Measurements from ENCODE around the gene RTP2. TPM values are rescaled to one million over a fixed set of nuclear protein-coding genes. Genes with fewer than 3 reads are reported as not detected.

The RTP2 gene
- total and polyA plus RNA-seq, 2 donors (not counting 1 experiment from before 2014, with no cell fraction given) = not detected

GRCh38 chr3:187737368-187738070, 35.2 kb upstream of the RTP2 start:
- Histone ChIP-seq H3K27ac (ENCODE audit: low read length in 2 of 2) (peak overlapping the region in 1 of 2 donors; percentile 66), H3K9ac (ENCODE audit: low read length) (peak overlapping the region; percentile 86), H4K20me1 (ENCODE audit: control insufficient read depth, insufficient read depth, low read length, poor library complexity, severe bottlenecking) (peaks cover 36% of the 10 kb centered on the region), H3K4me2 (replicated peaks; ENCODE audit: low read depth, low read length, poor library complexity, severe bottlenecking) (peak overlapping the region; percentile 98), H3K79me2 (ENCODE audit: control insufficient read depth, insufficient read depth, low read length) (peaks cover 58% of the 10 kb centered on the region), H3K4me1 (ENCODE audit: control insufficient read depth in 2 of 2, insufficient read depth in 2 of 2, low read length in 2 of 2) (peaks cover 30 to 51% of the 10 kb centered on the region in 2 donors), H3K27me3 (replicated peaks in 1 of 4; ENCODE audit: control extremely low read depth in 1 of 4, control insufficient read depth in 3 of 4, insufficient read depth in 4 of 4, low read length in 3 of 4) (no peaks in the 10 kb centered on the region), H3K4me3 (ENCODE audit: control extremely low read depth in 1 of 5, extremely low read depth in 1 of 5, insufficient read depth in 1 of 5, low read depth in 2 of 5, low read length in 4 of 5) (peak overlapping the region; percentile 66 to 93 (median 84)), H3K36me3 (replicated peaks in 1 of 2; ENCODE audit: control extremely low read depth in 1 of 2, control insufficient read depth in 1 of 2, extremely low read depth in 1 of 2, insufficient read depth in 2 of 2, low read length in 1 of 2) (peaks cover 0 to 15% of the 10 kb centered on the region in 2 experiments), H2AFZ (ENCODE audit: insufficient read depth, low read depth, low read length, poor library complexity, severe bottlenecking) (peak overlapping the region; percentile 77), H3K9me3 (ENCODE audit: control extremely low read depth in 1 of 3, control insufficient read depth in 2 of 3, insufficient read depth in 1 of 3, low read length in 2 of 3) (no peaks in the 10 kb centered on the region)
- H3K27me3 Mint-ChIP-seq = no peaks in the 10 kb centered on the region
- peaks cover 56% of the 10 kb centered on the region for H3K4me1 Mint-ChIP-seq
- no peak for TF ChIP-seq EZH2 (IDR thresholded peaks at IDR 0.05; ENCODE audit: borderline replicate concordance, insufficient read depth, low read depth, low read length, poor library complexity, severe bottlenecking)
- DNase-seq (peak; percentile 60), ATAC-seq (ENCODE audit: low read depth) (no peak)
- ChIA-PET CTCF (interaction anchor here (0.6 to 9.7 kb wide), 24 partner anchors 11 to 1414 kb away, joined by 3 to 1008 read pairs (median 8); no protein-coding TSS in a partner anchor), POLR2A (interaction anchor here (0.6 to 1.5 kb wide), 3 partner anchors 14 to 1217 kb away, joined by 3 to 6 read pairs (median 4); no protein-coding TSS in a partner anchor)
- no peaks in the 10 kb centered on the region for H3K9me3 Mint-ChIP-seq (ENCODE audit: insufficient read depth)
- H3K27ac Mint-ChIP-seq = peak overlapping the region; percentile 87
- peak overlapping the region; percentile 97 for H3K4me3 Mint-ChIP-seq
- intact Hi-C loops (cut with micrococcal nuclease) = loop anchor here (2.0 kb wide), 1 partner anchor 927 kb away; no protein-coding TSS in a partner anchor
- 6% methylated on average over 23 of the region's 41 CpGs for WGBS (ENCODE audit: insufficient coverage)

GRCh38 chr3:187737006-187737367, 34.6 kb upstream of the RTP2 start:
- H3K9me3 Mint-ChIP-seq (ENCODE audit: insufficient read depth) = no peaks in the 10 kb centered on the region
- Histone ChIP-seq H3K36me3 (replicated peaks in 1 of 2; ENCODE audit: control extremely low read depth in 1 of 2, control insufficient read depth in 1 of 2, extremely low read depth in 1 of 2, insufficient read depth in 2 of 2, low read length in 1 of 2) (peaks cover 0 to 20% of the 10 kb centered on the region in 2 experiments), H3K4me3 (ENCODE audit: control extremely low read depth in 1 of 5, extremely low read depth in 1 of 5, insufficient read depth in 1 of 5, low read depth in 2 of 5, low read length in 4 of 5) (peak overlapping the region in 1 of 5 experiments; percentile 93), H3K9me3 (ENCODE audit: control extremely low read depth in 1 of 3, control insufficient read depth in 2 of 3, insufficient read depth in 1 of 3, low read length in 2 of 3) (no peaks in the 10 kb centered on the region), H3K27ac (ENCODE audit: low read length in 2 of 2) (no peak overlapping the region), H3K9ac (ENCODE audit: low read length) (peak overlapping the region; percentile 86), H2AFZ (ENCODE audit: insufficient read depth, low read depth, low read length, poor library complexity, severe bottlenecking) (no peak overlapping the region), H3K27me3 (replicated peaks in 1 of 4; ENCODE audit: control extremely low read depth in 1 of 4, control insufficient read depth in 3 of 4, insufficient read depth in 4 of 4, low read length in 3 of 4) (no peaks in the 10 kb centered on the region), H3K79me2 (ENCODE audit: control insufficient read depth, insufficient read depth, low read length) (peaks cover 58% of the 10 kb centered on the region), H4K20me1 (ENCODE audit: control insufficient read depth, insufficient read depth, low read length, poor library complexity, severe bottlenecking) (peaks cover 33% of the 10 kb centered on the region), H3K4me1 (ENCODE audit: control insufficient read depth in 2 of 2, insufficient read depth in 2 of 2, low read length in 2 of 2) (peaks cover 25 to 46% of the 10 kb centered on the region in 2 donors), H3K4me2 (replicated peaks; ENCODE audit: low read depth, low read length, poor library complexity, severe bottlenecking) (peak overlapping the region; percentile 98)
- no peaks in the 10 kb centered on the region for H3K27me3 Mint-ChIP-seq
- H3K4me3 Mint-ChIP-seq = peak overlapping the region; percentile 97
- TF ChIP-seq CTCF (IDR thresholded peaks at IDR 0.05) (no peak), EZH2 (IDR thresholded peaks at IDR 0.05; ENCODE audit: borderline replicate concordance, insufficient read depth, low read depth, low read length, poor library complexity, severe bottlenecking) (no peak)
- no CpG with 5 or more reads among the region's 4 CpGs for WGBS (ENCODE audit: insufficient coverage)
- no peak for ATAC-seq (ENCODE audit: low read depth)
- peaks cover 51% of the 10 kb centered on the region for H3K4me1 Mint-ChIP-seq
- CTCF ChIA-PET = interaction anchor here (0.6 to 9.7 kb wide), 9 partner anchors 12 to 1412 kb away, joined by 3 to 1008 read pairs (median 40); no protein-coding TSS in a partner anchor
- intact Hi-C loops (cut with micrococcal nuclease) = no loop called here
- POLR2A ChIA-PET = interaction anchor here (0.6 to 0.7 kb wide), 2 partner anchors 14 to 895 kb away, joined by 4 to 6 read pairs; no protein-coding TSS in a partner anchor
- H3K27ac Mint-ChIP-seq = peak overlapping the region; percentile 87
- no peak for DNase-seq

Data from B cell (primary cell).